NCI-H82 treated with DMSO at 0.1 percent for 48 hours (cell line): Measurements from ENCODE around the gene SVOPL.
"Not testable (repeated sequence)": the region's sequence is repeated elsewhere in the genome, so short reads cannot be mapped to it uniquely, and the experiment has no call there.

ENCODE experiments used
- DNase-seq: peaks from one replicate; lab custom pipeline; 2025; ENCODE audit not compliant: unreplicated experiment; lab: John Stamatoyannopoulos, UW

The SVOPL gene

GRCh38 chr7:138705167-138705566 lies 4.0 kb upstream of the SVOPL start:
- DNase-seq = no peak

DNA sequence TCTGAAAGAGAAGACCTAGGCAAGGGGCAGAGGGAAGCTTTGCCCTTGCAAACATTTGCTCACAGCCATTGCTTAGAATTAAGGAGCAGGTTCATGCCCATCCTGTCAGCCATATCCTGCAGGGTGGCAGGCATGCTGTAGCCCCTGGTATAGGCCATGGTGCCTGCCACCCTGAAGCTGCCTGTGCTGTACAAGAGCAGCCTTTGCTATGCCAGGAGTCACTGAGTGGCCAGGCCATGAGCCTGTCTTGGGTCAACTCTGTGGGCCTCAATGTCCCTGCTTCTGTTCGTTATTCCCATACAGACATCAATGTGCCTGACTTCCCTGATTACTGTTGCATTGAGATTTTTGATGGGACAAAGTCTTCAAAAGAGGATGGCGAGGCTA lies 368 bp upstream of the SVOPL start:
- DNase-seq = no peak

DNA sequence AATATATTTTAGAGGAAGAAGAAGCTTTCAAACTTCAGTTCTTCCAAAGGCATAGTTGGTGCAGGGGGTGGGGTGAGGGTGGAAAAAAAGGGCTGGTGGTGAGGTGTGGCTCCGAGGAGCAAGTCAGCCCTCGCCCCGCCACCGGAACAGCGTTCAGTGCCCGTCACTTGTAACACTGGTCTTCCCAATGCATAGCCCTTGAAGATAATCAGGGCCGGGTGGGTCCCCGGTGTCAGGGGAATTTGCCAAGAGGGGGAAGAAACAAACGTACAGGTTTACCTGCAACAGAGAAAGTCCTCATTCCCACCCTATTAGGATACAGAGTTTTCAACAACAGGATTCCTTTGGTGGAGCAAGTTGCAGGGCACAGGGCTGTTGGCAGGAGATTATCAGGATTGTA lies 1.5 kb downstream of the SVOPL start:
- no peak for DNase-seq

- no peak for DNase-seq
These were observed 2.9 kb downstream of the SVOPL start for GRCh38 chr7:138698281-138698680.

- DNase-seq = no peak
These were observed 3.5 kb downstream of the SVOPL start for GRCh38 chr7:138697535-138698182.

DNA sequence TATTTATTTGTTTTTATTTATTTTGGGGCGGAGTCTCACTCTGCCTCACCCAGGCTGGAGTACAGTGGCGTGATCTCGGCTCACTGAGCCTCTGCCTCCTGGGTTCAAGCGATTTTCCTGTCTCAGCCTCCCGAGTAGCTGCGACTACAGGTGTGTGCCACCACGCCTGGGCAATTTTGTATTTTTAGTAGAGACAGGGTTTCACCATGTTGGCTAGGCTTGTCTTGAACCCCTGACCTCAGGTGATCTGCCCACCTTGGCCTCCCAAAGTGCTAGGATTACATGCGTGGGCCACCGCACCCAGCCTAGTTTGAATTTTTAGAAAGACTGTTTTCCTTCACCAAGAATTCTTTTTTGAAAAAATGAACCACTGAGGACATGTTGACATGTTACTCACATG lies 5.4 kb downstream of the SVOPL start:
- not testable (repeated sequence) for DNase-seq

- no peak for DNase-seq
These were observed 6.1 kb downstream of the SVOPL start for GRCh38 chr7:138695106-138695505.

- no peak for DNase-seq
These were observed 10.0 kb downstream of the SVOPL start for GRCh38 chr7:138691178-138691577.

- DNase-seq = no peak
These were observed 10.7 kb downstream of the SVOPL start for GRCh38 chr7:138690495-138690894.

GRCh38 chr7:138688037-138688436 lies 13.1 kb downstream of the SVOPL start:
- DNase-seq = not testable (repeated sequence)

GRCh38 chr7:138684340-138684739 lies 16.8 kb downstream of the SVOPL start:
- no peak for DNase-seq

- DNase-seq = no peak
These were observed 21.4 kb downstream of the SVOPL start for GRCh38 chr7:138679793-138680192.

- no peak for DNase-seq
These were observed 30.6 kb downstream of the SVOPL start for GRCh38 chr7:138670594-138670993.

GRCh38 chr7:138669364-138669763 lies 31.8 kb downstream of the SVOPL start:
- DNase-seq = no peak

- no peak for DNase-seq
These were observed 32.2 kb downstream of the SVOPL start for GRCh38 chr7:138668946-138669345.

- DNase-seq = no peak
These were observed 32.9 kb downstream of the SVOPL start for GRCh38 chr7:138668229-138668596.

DNA sequence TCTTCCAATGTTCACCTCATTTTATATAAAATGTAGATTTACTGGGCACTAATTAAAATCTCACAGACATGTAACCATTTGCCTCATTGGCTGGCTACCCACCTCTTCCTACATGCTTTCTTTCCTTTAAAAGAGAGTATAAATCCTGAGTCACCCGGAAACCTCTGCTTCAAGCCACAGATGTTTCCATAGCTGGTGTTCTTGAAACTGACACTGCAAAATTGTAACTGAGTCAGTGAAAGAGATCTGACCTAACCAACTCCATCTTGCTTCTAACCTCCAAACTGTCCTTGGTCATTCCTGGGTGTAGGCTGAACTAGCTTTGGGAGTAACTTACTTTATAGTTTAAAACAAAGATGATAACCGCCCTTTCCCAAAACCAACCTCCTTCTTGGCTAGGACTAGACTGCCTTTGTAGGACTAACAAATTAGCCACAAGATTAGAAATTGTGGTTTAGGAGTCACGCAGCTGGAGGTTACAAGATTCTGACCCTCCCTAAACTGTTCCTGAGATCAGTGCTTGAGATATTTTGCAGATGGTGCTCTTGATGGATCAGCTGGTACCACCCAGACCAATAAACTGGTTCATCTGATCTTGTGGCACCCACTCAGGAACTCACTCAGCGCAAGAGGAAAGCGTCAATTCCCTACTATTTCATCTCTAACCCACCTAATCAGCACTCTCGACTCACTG lies 33.5 kb downstream of the SVOPL start:
- no peak for DNase-seq

GRCh38 chr7:138666385-138666784 lies 34.8 kb downstream of the SVOPL start:
- no peak for DNase-seq

GRCh38 chr7:138665669-138666140 lies 35.5 kb downstream of the SVOPL start:
- DNase-seq = no peak

DNA sequence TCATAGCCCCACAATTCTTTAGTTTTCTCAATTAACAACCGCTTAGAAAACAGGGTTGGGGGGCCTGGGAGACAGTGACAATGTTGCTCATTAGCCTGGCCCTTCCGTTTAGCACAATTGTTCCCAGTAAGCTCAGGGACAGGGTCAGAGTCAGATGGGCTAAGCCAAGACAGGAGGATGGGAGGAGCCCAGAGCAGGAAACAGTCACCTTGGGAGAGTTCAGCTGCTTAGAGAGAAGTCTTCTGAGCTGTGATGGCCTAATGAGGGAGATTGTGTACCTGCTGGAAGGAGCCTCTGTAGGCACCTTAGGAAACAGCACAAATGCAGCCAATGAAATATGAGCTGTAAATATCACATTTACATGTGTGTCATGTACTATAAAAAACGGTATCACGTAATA lies 35.9 kb downstream of the SVOPL start:
- no peak for DNase-seq

- no peak for DNase-seq
These were observed 37.1 kb downstream of the SVOPL start for GRCh38 chr7:138663725-138664710.

GRCh38 chr7:138662991-138663320 lies 38.2 kb downstream of the SVOPL start:
- no peak for DNase-seq
